PC-3 (cell line): Measurements from ENCODE around the gene THTPA. TPM values are rescaled to one million over a fixed set of nuclear protein-coding genes. Genes with fewer than 3 reads are reported as not detected.
A peak's percentile ranks its signal among the peaks of the same experiment; 100 is the strongest.

Source experiments
- ATAC-seq: fragments of 200-7000 bp; cut with Tn5 transposase; 2 replicates; pipeline ENCODE4 v1.9.1; 2020; ENCODE audit warnings: mild to moderate bottlenecking, moderate library complexity
- BruUV-seq: library from RNA; stranded (reverse); fragments of 400-500 nt; replicated peaks from 2 replicates; lab custom pipeline; 2021; lab: Mats Ljungman, UMichigan
- CTCF ChIA-PET: fragments of 300-600 bp; sonication (Branson Sonifier 250); formaldehyde crosslinking; loops from one replicate; lab custom pipeline; 2022; ENCODE audit warnings: antibody characterized with exemption; lab: Charles Lee
- POLR2A ChIA-PET: fragments of 300-600 bp; sonication (Branson Sonifier 250); formaldehyde crosslinking; loops from one replicate; lab custom pipeline; 2022; ENCODE audit warnings: antibody characterized with exemption; ENCODE audit not compliant: unreplicated experiment; lab: Charles Lee
- DNase-seq: peaks from one replicate; pipeline ENCODE4 v3.0.0-alpha.2; 2015
- H2AFZ ChIP-seq: fragments of 300-600 bp; sonication (generic); 2 replicates; pipeline ENCODE4 v1.6.0; 2016; ENCODE audit warnings: antibody characterized with exemption, low read length
- H3F3A ChIP-seq: fragments of 300-600 bp; sonication (generic); one replicate; pipeline ENCODE4 v1.6.0; 2017; ENCODE audit warnings: antibody characterized with exemption, low read length, control low read depth, mild to moderate bottlenecking; ENCODE audit not compliant: unreplicated experiment
- H3K27ac ChIP-seq: fragments of 300-600 bp; sonication (generic); 2 replicates; pipeline ENCODE4 v1.5.1; 2016; ENCODE audit warnings: mild to moderate bottlenecking, low read length
- H3K27me3 ChIP-seq: fragments of 300-600 bp; sonication (generic); 2 replicates; pipeline ENCODE4 v1.6.1; 2016; ENCODE audit warnings: low read length, mixed read lengths
- H3K36me3 ChIP-seq: fragments of 300-600 bp; sonication (generic); 2 replicates; pipeline ENCODE4 v1.6.1; 2016; ENCODE audit warnings: low read depth, mixed run types, low read length, mixed read lengths
- H3K4me1 ChIP-seq: fragments of 300-600 bp; sonication (generic); 2 replicates; pipeline ENCODE4 v1.5.1; 2016; ENCODE audit warnings: low read length; ENCODE audit not compliant: insufficient read depth
- H3K4me2 ChIP-seq: fragments of 300-600 bp; sonication (generic); 2 replicates; pipeline ENCODE4 v1.6.0; 2016; ENCODE audit warnings: low read length
- H3K4me3 ChIP-seq: fragments of 300-600 bp; sonication (generic); 2 replicates; pipeline ENCODE4 v1.5.1; 2016; ENCODE audit warnings: mild to moderate bottlenecking, low read length, mixed read lengths
- H3K79me2 ChIP-seq: fragments of 300-600 bp; sonication (generic); 2 replicates; pipeline ENCODE4 v1.6.1; 2017; ENCODE audit warnings: low read length, mixed read lengths
- H3K9ac ChIP-seq: fragments of 300-600 bp; sonication (generic); 2 replicates; pipeline ENCODE4 v1.6.0; 2016; ENCODE audit warnings: mild to moderate bottlenecking, low read length
- H3K9me2 ChIP-seq: fragments of 300-600 bp; sonication (generic); replicated peaks from 2 replicates; pipeline ENCODE4 v1.6.1; 2016; ENCODE audit warnings: mixed run types, low read length, mixed read lengths
- H3K9me3 ChIP-seq: fragments of 300-600 bp; sonication (generic); 2 replicates; pipeline ENCODE4 v1.6.1; 2016; ENCODE audit warnings: low read length, mixed read lengths
- H4K20me1 ChIP-seq: fragments of 300-600 bp; sonication (generic); 2 replicates; pipeline ENCODE4 v1.6.1; 2016; ENCODE audit warnings: low read length, mixed read lengths
- CTCF ChIP-seq: fragments of 300-600 bp; sonication (generic); conservative IDR thresholded peaks from 2 replicates; pipeline ENCODE4 v1.5.1; 2017; ENCODE audit warnings: antibody characterized with exemption, low read depth, mild to moderate bottlenecking, low read length
- EZH2 ChIP-seq: fragments of 300-600 bp; sonication (generic); IDR thresholded peaks from one replicate; pipeline ENCODE4 v1.6.1; 2017; ENCODE audit warnings: antibody characterized with exemption, mild to moderate bottlenecking, low read length; ENCODE audit not compliant: unreplicated experiment
- EZH2phosphoT487 ChIP-seq: fragments of 300-600 bp; sonication (generic); IDR thresholded peaks from 2 replicates; pipeline ENCODE4 v1.6.1; 2018; ENCODE audit warnings: mild to moderate bottlenecking, antibody characterized with exemption, low read length, borderline replicate concordance
- intact Hi-C: fragments of 100-400 bp; cut with micrococcal nuclease; formaldehyde crosslinking; loops from 2 replicates; pipeline ENCODE4 v1.9.0; 2023
- total RNA-seq: library from RNA; depleted of rRNA; stranded (reverse); fragments of >200 nt; gene quantifications from 2 replicates; pipeline ENCODE4 v1.2.3, GENCODE V29; 2014

Gene THTPA
- total RNA-seq, 1 experiment from 2014 or later = 13.0 TPM

DNA sequence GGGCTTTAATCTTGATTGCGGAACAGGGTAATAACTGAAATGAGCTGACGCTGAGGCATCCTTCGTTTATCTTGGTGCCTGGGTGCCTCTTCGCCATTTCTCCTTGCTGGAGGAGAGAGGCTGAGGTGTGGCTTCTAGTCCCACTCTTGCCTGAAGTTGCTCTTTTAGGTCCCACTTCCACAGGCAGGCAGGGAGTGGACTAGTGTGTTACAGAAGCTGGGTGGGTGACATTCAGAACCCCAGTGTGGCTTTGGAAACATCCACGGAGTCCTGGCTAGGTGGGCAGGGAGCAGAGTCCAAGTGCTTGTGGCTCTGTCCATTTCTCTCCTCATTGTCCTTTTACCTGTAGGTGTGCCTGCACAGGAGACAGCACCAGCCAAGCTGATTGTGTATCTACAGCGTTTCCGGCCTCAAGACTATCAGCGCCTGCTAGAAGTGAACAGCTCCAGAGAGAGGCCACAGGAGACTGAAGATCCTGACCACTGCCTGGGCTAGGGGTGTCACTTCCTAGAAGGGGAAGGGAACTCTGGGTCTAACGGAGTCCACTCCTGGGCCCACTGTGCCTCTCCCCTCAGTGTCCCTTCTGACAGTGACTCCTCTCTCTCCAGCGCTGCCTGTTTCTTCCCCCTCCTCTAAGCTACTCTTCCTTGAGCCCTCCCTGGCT is 2.4 kb downstream of the THTPA start:
- peaks cover 26% of the 10 kb centered on the region for H3K79me2 ChIP-seq
- no peaks in the 10 kb centered on the region for H4K20me1 ChIP-seq
- no peak for TF ChIP-seq EZH2phosphoT487
- TF ChIP-seq CTCF = no peak
- TF ChIP-seq EZH2 = no peak
- H3K4me2 ChIP-seq = peak overlapping the region; percentile 92; the same call in 1 of the 2 replicates
- DNase-seq = no peak
- CTCF ChIA-PET = no interaction called here
- H3K27ac ChIP-seq = no peak overlapping the region
- no peaks in the 10 kb centered on the region for H3K27me3 ChIP-seq
- H3K9me3 ChIP-seq = no peaks in the 10 kb centered on the region
- no peak overlapping the region for H3K9ac ChIP-seq
- no peak for ATAC-seq
- no peak overlapping the region; the same call in 1 of the 2 replicates for H3K4me3 ChIP-seq
- no TSS peak for BruUV-seq
- H3K36me3 ChIP-seq = peaks cover 9% of the 10 kb centered on the region; the same call in 1 of the 2 replicates
- no peaks in the 10 kb centered on the region for H3F3A ChIP-seq
- no peak overlapping the region for H2AFZ ChIP-seq
- POLR2A ChIA-PET = no interaction called here
- intact Hi-C loops = loop anchor here (10.0 kb wide), 1 partner anchor 484 kb away; no protein-coding TSS in a partner anchor
- H3K4me1 ChIP-seq = peaks cover 32% of the 10 kb centered on the region
- H3K9me2 ChIP-seq = no peaks in the 10 kb centered on the region

- no peaks in the 10 kb centered on the region for H3K9me2 ChIP-seq
- H3K27ac ChIP-seq = no peak overlapping the region
- H3K4me2 ChIP-seq = no peak overlapping the region
- no peaks in the 10 kb centered on the region for H3K9me3 ChIP-seq
- no peak overlapping the region for H3K4me3 ChIP-seq
- no peaks in the 10 kb centered on the region for H4K20me1 ChIP-seq
- ATAC-seq = no peak
- H3K4me1 ChIP-seq = peaks cover 32% of the 10 kb centered on the region
- no peak for TF ChIP-seq EZH2
- peak; percentile 98 for TF ChIP-seq CTCF
- no peak for TF ChIP-seq EZH2phosphoT487
- peaks cover 11% of the 10 kb centered on the region for H3K36me3 ChIP-seq
- no peak overlapping the region for H3K9ac ChIP-seq
- CTCF ChIA-PET = interaction anchor here (1.3 kb wide), 1 partner anchor 81 kb away, joined by 4 read pairs; no protein-coding TSS in a partner anchor
- peaks cover 26% of the 10 kb centered on the region for H3K79me2 ChIP-seq
- peak; percentile 48 for DNase-seq
- BruUV-seq = no TSS peak
- intact Hi-C loops = loop anchor here (10.0 kb wide), 1 partner anchor 484 kb away; no protein-coding TSS in a partner anchor
- H2AFZ ChIP-seq = no peak overlapping the region
- POLR2A ChIA-PET = no interaction called here
- H3F3A ChIP-seq = no peaks in the 10 kb centered on the region
- no peaks in the 10 kb centered on the region for H3K27me3 ChIP-seq
These were observed 3.2 kb downstream of the THTPA start for GRCh38 chr14:23559010-23559925.
